ENCODE measurements around the gene ATF7.
"Not testable (repeated sequence)": the region's sequence is repeated elsewhere in the genome, so short reads cannot be mapped to it uniquely, and the experiment has no call there.

Gene ATF7

DNA sequence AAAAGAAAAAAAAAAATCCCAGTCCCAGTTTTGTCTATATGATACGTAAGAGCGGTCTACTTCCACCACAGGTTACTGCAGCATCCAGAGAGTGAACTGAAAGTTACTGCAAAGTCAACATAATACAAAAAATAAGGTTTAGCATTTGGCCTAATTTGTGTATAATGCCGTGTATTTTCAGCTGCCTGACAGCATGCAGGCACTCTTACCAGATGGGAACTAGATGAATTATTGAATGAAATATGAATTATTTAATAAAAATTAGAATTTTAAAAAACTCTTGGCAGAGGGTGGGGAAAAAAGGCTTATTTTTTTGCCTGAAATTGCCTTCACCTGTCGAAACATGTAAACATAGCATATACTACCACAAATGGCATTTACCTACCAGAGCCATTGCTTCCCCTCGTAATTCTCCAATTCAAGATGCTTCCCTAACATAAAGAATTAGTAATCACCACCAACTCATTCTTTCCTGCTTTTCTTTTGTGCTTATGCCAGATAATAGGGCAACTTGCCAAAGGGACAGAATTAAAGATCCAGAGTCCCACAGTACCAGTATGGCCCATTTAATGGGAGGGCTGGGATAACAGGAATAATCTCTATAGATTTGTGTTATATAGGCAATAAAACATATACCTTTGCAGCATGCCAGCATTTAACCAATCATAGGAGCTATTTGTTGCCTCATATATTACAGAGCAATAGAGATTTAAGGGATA, 31.1 kb downstream of the ATF7 start:
- no peak for DNase-seq

DNA sequence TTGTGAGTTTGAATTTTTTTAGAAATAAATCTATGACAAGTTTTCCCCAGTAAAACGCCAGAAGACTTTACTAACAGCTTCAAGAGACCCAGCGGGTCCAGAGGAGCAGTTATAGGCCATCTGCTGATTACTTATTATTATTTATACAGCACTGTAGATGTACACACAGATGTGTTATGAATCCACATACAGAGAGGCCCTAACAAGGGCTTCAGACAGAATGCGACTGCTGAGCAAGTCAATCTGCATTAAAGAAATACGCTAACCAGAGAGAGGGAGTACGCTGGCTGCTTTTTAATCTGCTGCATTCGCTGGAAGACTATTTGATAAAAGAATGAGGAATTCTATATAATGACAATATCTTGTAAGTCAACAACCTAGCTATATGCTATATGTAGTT, 32.5 kb downstream of the ATF7 start:
- no peak for DNase-seq

DNA sequence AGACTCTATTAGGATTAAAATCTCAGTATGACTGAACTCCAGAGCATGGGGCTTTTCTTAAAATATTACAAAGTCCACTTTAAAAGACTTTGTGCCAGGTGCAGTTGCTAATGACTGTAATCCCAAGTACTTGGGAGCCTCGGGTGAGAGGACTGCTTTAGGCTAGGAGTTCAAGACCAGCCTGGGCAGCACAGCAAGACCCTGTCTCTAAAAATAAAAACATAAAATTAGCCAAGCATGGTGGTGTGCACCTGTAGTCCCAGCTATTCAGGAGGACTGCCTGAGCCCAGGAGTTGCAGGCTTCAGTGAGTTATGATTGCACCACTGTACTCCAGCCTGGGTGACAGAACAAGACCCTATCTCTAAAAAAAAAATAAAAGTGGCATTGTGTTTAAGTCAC, 33.2 kb downstream of the ATF7 start:
- DNase-seq, result no peak

DNA sequence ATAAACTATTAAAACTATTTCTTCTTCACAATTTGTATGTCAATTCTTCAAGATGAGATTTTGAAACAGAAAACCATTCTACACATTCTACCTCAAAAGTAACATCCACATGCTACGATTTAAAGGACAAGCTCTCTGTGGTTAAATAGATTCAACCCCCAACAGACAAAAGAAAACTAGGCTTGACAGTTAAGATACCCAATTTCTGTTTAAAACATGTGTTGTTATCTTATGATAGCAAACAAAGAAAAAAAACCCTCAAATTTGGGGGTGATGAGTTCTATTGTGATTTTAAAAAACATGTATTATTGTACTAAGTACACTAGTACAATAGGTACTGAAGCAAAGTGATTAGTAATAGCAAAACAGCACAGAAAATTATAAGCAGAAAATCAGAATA, 33.8 kb downstream of the ATF7 start:
- DNase-seq, result no peak

DNA sequence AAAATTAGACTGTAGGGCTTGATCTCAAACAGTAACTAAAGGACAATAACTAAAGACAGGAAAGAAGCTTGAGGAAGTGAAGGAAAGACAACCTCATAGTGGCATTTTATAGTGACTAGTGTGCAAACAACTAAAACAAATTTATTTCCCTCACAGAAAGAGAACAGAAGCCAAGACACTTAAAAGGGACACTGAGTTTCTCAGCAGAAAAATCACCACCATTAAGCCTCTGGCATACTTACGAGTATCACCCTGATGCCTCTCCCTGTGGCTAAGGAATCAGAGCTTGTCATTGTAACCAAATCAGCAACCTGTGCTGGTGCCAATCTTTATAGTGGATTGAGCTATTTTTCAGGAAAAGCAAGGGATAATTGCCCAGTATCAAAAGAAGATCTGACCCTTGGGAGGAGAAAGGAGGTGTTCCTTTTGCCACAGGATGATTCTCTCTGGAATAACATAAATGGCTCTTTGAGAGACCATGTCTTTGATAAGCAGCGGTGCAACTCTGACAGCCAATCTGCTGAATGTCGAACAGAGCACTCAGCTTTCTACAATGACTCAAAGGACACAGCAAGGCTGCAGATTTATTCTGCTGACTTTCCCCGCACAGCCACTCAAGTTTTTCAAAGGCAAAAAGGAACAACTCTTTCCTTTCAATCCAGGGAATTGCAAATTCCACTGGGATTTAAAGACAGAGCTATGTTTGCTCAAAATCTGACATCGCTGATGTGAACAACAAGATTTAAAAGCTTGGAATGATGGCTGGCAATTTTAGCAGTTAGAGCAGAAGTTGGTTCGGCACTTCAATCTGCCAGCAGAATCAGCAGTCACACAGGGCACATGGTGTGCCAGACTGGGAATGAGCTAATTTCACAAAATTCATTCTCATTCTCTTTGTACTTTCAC, 34.6 kb downstream of the ATF7 start:
- no peak for DNase-seq

DNA sequence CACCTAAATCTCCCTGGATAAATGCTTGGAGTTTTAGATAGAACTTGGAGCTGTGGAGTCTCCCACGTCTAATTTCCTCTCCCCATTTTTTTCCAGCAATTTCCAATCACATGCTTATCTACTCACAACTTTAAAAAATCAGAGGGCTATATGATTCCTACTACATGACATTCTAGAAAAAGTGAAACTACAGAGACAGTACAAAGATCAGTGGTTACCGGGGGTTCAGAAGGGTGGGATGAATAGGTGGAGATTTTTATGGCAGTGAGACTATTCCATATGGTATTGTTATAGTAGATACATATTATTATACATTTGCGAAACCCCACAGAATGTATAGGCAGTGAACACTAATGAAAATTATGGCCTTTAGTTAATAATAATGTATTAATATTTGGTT, 35.5 kb downstream of the ATF7 start:
- no peak for DNase-seq

DNA sequence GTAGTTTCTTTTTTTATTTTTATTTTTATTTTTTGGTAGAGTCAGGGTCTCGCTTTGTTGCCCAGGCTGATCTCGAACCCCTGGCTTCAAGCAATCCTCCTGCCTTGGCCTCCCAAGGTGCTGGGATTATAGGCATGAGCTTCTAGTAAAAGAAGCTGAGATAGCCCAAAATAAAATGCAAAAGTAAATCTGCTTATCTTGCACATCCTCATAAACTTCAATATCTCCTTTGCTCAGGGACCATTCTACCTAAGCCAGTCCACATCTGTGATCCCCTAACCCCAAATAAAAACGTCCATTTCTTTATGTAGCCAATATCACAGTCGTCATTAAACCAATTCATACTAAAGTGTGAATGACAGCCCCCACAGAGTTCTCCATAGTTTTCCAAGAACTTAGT, 36.3 kb downstream of the ATF7 start:
- no peak for DNase-seq

DNA sequence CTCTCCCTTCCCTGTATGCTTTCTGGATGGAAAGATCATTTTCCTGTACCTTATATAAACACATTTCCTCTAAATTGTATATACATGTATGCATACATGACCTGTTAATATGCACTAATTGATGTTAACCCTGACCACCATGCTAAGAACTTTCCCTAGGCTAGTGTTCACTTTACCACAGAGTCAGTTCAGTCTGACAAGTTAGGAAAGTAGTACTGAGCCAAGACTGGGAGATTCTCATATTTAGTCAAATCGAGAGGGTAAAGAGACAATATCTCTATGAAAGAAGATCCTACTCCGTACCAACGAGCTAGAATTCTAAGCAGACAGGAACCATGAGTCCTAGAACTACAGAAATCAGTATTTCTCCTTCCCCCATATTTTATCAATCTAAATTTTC, 36.8 kb downstream of the ATF7 start:
- no peak for DNase-seq

DNA sequence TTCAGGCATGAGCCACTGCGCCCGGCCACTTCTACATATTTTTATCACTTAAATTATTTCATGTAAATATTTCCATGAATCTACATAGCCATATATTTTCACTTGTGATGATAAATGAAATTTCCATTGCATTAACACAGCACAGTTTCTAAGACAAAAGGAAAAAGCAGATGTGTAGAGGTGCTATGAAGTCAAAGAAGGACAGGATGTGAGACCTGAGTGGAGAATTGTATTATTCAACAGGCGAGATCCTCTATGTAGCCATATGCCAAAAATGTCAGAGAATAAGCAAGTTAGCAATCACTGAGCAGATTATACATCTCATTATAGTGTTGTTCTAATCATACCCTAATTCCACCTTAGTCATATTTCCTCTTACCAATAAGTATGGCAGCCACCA, 38.1 kb downstream of the ATF7 start:
- no peak for DNase-seq

DNA sequence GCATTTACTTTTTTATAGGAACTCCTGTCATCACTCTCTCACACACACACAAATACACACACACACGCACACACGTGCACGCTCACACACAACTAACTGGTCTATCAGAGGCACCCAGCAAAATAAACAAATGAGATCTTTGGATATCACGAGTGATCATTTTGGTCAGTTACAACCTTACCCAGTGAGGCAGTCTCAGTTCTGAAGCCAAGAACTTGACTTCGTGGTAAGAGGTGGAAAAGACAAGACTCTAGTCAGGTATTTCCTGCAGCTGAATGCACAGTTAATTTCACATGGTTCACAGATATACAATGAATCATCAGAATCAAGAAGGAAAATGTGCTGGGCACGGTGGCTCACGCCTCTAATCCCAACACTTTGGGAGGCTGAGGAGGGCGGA, 39.4 kb downstream of the ATF7 start:
- DNase-seq, result no peak

DNA sequence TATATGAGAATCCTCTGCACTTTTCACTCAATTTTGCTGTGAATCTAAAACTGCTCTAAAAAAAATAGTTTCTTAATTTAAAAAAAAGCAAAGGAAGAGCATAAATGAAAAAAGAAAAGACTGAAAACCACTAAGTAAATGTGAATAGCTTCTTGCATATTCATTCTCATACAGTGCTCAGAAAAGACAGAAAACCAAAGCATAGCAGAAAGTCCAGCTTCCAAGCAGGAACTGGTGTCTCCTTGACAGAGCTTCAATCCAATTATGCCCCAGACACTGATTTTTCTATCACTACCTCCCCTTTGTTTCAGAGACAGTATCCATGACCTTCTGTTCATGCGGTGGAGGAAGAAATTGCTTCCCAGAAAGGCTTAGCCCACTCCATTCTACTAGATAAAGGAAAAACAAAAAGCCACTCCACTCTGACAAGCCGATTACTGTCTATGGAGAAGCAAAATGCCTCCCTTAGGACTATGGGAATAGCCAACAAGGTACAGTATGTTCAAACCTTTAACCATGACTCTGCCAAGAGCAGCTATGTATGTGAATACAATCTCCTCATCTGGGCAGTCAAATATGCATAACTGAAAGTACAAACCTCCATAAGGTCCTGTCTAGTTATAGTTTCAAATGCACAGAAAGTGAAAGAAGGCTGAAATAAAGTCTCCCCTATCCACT, 40.6 kb downstream of the ATF7 start:
- no peak for DNase-seq

DNA sequence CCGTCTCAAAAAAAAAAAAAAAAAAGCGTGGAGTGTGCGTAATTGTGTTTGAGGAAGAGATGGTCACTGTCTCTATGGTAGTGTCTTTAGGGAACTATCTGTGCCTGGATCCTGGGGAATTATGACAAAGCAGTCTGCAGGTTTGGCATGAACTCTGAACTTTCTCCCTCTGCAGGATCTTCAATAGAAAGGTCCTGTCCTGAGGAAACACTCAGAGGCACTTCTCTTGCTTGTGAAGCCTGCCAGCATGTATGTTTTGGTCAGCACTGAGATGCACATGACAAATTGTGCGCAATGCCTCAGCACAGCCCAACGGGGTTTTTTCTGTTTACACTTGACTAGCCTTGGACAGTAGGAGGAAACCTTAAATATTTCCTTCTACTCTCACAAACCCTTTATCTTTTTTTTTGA, 46.6 kb downstream of the ATF7 start:
- no peak for DNase-seq

DNA sequence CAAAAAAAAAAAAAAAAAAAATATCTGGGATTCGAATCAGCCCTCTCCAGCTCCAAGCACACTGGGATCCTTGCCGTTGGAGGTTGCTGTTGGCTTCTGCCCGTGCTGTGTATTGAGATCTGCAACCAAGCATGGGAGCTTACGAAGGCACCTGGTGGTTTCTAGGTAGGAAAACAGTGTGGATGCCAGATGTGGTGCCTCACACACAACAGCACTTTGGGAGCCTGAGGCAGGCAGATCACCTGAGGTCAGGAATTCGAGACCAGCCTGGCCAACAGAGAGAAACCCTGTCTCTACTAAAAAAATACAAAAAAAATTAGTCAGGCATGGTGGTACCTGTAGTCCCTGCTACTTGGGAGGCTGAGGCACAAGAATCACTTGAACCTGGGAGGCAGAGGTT, 47.4 kb downstream of the ATF7 start:
- DNase-seq, result no peak

DNA sequence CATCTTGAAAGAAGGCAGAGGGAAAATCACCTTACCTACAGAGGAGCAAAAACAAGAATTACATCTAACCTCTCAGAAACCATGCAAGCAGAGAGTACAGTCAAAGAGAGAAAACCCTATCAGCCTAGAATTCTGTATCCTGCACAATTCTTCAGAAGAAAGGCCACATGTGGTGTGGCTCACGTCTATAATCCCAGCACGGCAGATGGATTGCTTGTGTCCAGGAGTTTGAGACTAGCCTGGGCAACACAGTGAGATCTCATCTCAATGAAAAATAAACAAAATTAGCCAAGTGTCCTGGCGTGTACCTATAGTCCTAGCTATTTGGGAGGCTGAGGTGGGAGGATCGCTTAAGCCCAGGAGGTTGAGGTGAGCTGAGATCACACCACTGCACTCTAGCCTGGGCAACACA, 48.2 kb downstream of the ATF7 start:
- DNase-seq, result no peak

DNA sequence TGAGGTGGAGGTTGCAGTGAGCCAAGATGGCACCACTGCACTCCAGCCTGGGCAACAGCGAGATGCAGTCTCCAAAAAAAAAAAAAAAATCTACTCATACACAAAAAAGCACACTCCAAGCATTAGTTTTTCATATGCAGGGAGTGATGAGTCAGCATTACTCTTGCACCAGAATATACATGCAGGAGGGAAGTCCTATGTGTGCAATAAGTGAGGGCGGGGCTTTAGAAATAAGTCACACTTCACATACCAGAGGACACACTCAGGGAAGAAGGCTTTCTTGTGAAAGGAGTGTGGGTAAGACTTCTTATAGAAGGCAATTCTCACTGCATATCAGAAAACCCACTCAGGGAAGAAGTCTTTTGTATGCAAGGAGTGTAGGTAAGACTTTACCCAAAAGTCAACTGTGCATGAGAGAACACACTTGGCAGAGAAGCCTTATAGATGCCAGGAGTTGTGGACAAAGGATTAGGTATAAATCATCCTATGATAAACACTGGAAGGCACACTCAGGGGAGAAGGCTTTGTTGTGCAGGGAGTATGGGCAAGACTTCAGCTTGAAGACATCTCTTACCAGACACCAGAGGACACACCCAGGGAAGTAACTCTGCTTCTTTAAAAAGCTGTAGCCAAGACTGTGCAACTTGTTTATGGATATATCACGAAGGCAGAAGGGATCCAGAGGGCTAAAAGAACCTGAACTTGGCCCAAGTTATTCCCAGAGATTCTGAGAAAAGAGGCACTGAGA, 50.5 kb downstream of the ATF7 start:
- DNase-seq, result no peak

DNA sequence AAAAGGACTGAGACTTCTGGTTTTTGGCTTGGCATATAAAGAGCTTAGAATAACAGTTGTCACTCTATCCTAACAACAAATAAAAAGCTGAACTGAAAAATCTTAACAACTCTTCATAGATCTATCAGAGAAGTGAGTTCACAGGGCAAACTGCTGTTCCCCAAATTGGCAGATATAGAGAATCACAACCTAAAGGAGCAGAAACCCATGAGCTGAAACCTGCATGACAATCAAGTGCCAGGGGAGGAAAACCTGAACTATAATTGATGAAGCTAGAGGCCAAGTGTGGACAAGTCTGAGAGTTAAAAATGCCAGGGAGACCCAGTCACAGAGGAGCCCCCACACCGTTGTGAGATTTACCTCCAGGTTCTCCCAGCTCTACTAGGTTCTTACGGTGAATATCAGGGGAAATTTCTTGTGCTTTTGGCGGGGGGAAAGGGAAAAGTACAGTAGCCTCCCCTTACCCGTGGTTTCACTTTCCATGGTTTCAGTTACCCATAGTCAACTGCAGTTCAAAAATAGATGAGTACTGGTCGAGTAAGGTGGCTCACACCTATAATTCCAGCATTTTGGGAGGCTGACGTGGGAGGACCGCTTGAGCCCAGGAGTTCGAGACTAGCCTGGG, 53.9 kb downstream of the ATF7 start:
- no peak for DNase-seq

DNA sequence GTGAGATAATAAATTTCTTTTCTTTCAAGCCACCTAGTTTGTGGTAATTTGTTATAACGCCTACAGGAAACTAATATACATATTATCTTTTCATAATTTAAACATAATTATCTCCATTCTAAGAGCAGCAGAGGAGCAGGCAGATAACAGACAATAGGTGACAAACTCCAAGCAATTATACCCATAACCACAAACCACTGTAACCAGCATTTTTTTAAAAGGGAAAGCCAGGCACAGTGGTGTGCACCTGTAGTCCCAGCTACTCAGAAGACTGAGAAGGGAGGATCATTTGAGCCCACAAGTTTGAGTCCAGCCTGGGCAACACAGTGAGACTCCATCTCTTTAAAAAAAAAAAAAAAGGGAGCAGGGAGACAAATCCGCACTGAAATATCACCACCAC, 54.9 kb downstream of the ATF7 start:
- DNase-seq, result no peak

DNA sequence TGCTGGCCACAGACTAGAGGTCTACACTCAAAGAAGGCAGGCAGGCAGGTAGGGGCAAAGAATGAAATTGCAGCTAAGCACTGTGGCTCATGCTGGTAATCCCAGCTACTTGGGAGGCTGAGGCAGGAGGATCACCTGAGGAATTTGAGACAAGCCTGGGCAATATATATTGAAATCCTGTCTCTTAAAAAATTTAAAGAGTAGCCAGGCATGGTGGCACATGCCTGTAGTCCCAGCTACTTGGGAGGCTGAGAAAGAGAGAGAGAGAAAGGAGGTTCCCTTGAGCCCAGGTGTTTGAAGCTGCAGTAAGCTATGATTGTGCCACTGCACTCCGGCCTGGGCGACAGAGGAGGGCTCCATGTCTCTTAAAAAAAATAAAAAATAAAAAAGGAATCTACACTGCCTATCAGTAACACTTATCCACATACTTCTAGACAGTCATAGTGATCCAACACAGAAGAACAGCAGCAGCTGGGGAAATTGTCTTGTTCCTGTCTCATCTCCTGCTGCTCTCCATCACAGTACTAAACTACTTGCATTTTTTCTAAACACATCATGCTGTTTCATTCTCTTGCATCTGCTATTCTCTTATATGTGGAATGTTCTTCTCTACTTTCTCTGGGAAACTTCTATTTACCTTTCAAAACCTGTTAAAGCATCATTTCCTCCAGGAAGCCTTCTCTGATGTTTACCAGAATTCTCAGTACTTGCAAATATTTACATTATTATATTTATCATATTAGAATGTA, 57.2 kb downstream of the ATF7 start:
- no peak for DNase-seq

DNA sequence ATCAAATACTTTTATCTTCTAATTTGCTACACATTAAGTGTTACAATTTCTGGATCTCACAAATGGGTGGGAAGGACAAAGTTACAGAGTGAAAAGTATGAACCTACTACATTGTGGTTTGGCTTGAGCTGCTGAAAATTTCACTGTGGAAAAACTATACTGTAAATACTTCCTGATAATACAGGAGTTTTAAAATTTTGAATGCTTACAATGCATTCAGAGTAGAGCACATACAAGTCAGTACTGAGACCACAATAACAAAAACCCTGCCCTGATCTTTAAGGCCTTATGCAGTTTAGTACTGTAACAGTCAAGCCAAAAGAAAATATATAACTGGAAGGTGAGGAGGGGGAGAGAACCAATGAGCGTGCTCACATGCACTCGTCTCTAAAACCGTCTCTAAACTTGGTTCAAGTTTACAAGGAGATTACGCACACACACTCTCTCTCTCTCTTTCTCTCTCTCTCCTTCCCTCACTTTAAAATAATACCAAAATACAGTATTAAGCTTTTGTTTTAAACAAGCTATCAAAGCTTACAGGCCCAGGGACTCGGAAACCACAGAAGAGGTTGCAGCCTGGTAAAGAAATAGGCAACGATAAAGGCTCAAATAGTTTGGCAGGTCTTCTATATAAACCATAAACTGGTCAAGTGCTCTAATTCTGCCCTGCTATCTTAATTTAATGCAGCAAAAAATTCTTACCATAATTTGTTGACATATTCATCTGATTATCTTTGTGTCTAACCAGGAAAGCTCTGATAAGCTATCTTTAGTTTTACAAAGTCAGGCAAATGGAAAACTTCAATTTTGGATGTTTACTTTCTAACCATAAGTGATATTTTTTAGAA, 58.0 kb downstream of the ATF7 start:
- no peak for DNase-seq

DNA sequence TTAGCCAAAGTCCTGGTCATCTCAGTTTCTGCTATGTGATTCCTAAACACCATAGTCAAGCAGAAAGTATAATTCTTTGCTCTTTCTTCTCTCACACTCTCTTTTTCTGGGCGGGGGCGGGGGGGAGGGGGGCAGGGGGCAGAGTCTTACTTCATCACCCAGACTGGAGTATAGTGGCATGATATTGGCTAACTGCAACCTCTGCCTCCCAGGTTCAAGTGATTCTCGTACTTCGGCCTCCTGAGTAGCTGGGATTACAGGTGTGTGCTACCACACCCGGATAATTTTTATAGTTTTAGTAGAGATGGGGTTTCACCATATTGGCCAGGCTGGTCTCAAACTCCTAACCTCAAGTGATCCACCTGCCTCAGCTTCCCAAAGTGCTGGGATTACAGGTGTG, 60.8 kb downstream of the ATF7 start:
- DNase-seq, result not testable (repeated sequence)

DNA sequence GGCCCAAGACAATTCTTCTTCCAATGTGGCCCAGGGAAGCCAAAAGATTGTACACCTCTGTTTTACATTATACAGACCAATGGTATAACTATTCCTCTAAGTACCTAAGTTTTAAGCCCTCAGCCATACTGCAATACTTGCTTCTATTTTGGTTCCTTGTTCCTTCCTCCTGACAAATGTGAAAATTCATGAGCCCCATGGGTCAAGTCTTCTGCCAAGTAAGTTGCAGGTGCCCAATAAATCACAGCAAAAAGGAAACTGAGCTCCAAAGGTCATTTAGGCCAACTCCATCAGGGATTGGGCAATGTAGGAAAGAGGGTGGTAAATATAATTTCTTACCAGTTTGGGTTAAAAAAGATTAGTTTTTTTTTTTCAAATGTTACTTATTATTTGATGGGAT, 61.2 kb downstream of the ATF7 start:
- no peak for DNase-seq

All from activated effector memory CD4-positive, alpha-beta T cell treated with Interleukin-2 at 50 U/mL for 16 hours (primary cell).